T-helper 1 cell treated with Interleukin-12 subunit alpha and Interleukin-12 subunit beta and Interleukin-4 antibody, amounts not matched to agents 30 μg/mL and 1 μg/mL, for 36 hours (primary cell): Measurements from ENCODE around the gene CASK.
"Not testable (repeated sequence)": the region's sequence is repeated elsewhere in the genome, so short reads cannot be mapped to it uniquely, and the experiment has no call there.

ENCODE experiments used
- H3K27ac Mint-ChIP-seq: one replicate; pipeline ENCODE4 v1.8.0; 2021; ENCODE audit warnings: mild to moderate bottlenecking, mixed read lengths
- H3K27me3 Mint-ChIP-seq: one replicate; pipeline ENCODE4 v1.8.0; 2021; ENCODE audit warnings: low read depth, mixed read lengths
- H3K36me3 Mint-ChIP-seq: one replicate; pipeline ENCODE4 v1.8.0; 2021; ENCODE audit warnings: low read depth, mixed read lengths
- H3K4me1 Mint-ChIP-seq: one replicate; pipeline ENCODE4 v1.8.0; 2021; ENCODE audit warnings: low read depth, mixed read lengths
- H3K4me3 Mint-ChIP-seq: one replicate; pipeline ENCODE4 v1.8.0; 2021; ENCODE audit warnings: mild to moderate bottlenecking, moderate library complexity, mixed read lengths
- H3K9me3 Mint-ChIP-seq: one replicate; pipeline ENCODE4 v1.8.0; 2021; ENCODE audit warnings: mixed read lengths

CASK gene

DNA sequence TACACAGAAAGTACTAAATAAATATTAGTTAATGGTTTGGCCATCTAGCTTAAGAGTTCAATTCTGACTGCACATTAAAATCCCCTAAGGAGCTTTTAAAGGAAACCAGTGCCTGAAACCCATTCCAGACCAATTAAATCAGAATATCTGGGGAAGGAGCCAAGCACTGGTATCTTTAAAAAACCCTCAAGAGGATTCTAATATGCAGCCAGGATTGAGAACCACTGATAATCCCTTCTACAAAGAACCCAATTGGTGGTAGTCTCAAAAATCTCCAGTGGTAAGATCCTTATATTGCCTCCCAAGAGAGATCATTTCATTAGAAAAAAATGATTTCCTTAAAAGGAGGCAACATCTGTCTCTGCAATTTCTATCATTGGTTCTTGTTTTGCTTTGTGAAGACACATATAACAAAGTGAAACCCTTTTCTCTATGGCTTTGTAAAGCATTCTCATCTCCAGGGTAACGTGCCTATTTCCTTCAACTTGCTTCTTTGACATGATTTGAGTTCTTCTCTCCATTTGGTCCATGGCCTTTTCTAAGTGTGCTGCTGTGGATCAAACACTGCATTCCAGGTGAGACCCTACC lies 231.1 kb downstream of the CASK start:
- Mint-ChIP-seq H3K4me3 (peak overlapping the region; percentile 40), H3K36me3 (peaks cover 15% of the 10 kb centered on the region), H3K4me1 (peaks cover 38% of the 10 kb centered on the region), H3K27me3 (no peaks in the 10 kb centered on the region), H3K9me3 (peaks cover 6% of the 10 kb centered on the region), H3K27ac (peak overlapping the region; percentile 67)

DNA sequence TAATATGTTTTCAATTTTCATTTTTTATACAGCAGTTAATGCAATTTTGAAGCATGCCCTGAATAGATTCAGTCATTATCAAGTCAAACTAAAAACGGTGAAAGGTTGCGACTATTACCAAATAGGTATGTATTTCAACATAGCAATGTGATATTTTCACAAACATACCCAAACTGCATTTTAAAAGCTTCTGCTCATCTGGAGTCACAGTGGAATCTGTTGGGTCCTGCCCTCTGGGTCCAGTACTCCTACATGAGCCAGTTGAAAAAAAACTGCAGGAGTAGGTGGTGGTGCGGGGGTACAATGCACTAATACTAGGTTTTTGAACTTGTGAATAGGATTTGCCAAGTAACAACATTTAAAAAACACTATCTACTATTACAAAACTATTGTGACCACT lies 233.6 kb downstream of the CASK start:
- H3K36me3 Mint-ChIP-seq, result peaks cover 7% of the 10 kb centered on the region
- H3K27ac Mint-ChIP-seq, result no peak overlapping the region
- no peak overlapping the region for H3K4me3 Mint-ChIP-seq
- H3K9me3 Mint-ChIP-seq, result no peaks in the 10 kb centered on the region
- peaks cover 37% of the 10 kb centered on the region for H3K4me1 Mint-ChIP-seq
- no peaks in the 10 kb centered on the region for H3K27me3 Mint-ChIP-seq

DNA sequence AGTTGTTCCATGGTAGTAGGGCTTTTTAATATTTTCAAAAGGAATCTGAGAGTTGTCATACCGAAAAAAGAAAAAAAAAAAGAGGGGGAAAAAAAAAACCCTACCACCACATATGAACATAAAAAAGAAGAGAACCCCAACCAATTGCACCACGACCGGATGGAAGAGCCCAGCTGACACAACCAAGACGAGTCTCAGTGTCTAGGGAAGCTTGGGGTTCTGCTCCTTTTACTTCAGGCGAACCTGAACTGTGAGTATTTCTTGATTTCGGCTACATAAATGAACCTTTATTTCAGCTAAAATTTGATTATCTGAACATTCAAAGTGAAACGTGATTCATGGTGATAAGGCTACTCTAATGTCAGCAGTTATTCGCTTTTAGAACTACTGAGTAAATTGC lies 234.5 kb downstream of the CASK start, which contains the start of gene GPR34:
Gene GPR34, plus strand, starts transcription at position 139 of the 400 bp plus-strand sequence. CDS start 6,661 bp downstream, outside the sequence.
- H3K27me3 Mint-ChIP-seq, result no peaks in the 10 kb centered on the region
- peak within 1 kb of the TSS; percentile 51 for H3K4me3 Mint-ChIP-seq
- H3K27ac Mint-ChIP-seq, result no peak within 1 kb of the TSS
- H3K36me3 Mint-ChIP-seq, result peaks cover 7% of the 10 kb centered on the region
- peaks cover 31% of the 10 kb centered on the region for H3K4me1 Mint-ChIP-seq
- H3K9me3 Mint-ChIP-seq, result no peaks in the 10 kb centered on the region

DNA sequence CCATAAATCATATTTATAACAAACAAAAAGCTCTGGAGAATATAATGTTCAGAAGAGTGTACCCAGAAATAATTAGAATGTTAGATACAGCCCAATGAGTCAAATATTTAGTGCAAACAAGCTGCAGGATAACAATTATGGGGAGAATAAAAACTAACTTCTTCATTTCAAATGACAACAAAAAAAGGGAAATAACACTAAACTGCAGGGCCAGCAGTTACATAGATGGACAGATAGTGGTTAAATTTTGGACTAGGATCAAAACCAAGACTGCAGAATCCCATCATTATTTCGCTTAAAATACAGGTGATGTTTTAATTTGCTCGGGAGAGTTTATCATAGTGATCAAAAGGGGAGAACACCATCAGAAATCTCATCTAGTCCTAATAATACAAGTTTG lies 235.2 kb downstream of the CASK start:
- no peak overlapping the region for H3K4me3 Mint-ChIP-seq
- H3K27ac Mint-ChIP-seq, result no peak overlapping the region
- no peaks in the 10 kb centered on the region for H3K9me3 Mint-ChIP-seq
- peaks cover 4% of the 10 kb centered on the region for H3K36me3 Mint-ChIP-seq
- peaks cover 26% of the 10 kb centered on the region for H3K4me1 Mint-ChIP-seq
- no peaks in the 10 kb centered on the region for H3K27me3 Mint-ChIP-seq

DNA sequence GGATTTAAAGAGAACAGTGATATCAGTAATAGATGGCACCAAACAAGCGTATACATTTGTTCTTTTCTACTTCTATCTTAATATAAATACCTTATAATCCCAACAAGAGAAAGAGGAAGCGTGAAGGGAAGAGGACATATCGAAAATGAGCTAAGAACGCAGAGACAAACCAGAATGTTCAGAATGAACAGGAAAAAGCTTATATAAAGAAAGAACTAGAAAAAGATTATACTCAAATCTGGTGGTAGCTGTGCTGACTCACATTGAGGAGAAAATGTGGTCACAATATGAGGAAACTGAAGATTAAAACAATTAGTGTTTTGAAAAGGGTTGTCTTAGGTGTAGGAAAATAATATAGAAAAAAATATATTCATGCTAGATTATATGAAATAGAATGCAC lies 236.6 kb downstream of the CASK start:
- Mint-ChIP-seq H3K27me3 (no peaks in the 10 kb centered on the region), H3K36me3 (no peaks in the 10 kb centered on the region), H3K4me3 (no peak overlapping the region), H3K4me1 (peaks cover 16% of the 10 kb centered on the region), H3K9me3 (no peaks in the 10 kb centered on the region), H3K27ac (no peak overlapping the region)

DNA sequence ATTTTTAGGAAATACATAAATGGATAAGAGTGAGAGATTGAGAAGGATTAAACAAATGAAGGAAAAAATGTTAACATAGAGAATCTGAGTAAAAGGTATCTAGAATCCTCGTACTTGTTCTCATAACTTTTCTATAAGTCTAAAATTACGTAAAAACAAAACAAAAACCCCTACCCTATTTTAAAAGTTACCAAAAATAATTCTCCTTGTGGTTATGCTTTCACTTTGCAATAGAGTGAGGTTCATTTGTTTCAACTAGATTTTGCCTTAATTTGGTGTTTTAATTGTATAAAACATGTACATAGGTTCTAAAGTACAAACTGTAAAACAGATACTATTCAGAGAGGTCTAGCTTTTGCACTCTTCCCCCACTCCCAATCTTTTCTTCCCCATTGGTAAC lies 238.4 kb downstream of the CASK start:
- no peaks in the 10 kb centered on the region for H3K36me3 Mint-ChIP-seq
- no peak overlapping the region for H3K27ac Mint-ChIP-seq
- no peak overlapping the region for H3K4me3 Mint-ChIP-seq
- no peaks in the 10 kb centered on the region for H3K9me3 Mint-ChIP-seq
- H3K27me3 Mint-ChIP-seq, result no peaks in the 10 kb centered on the region
- peaks cover 16% of the 10 kb centered on the region for H3K4me1 Mint-ChIP-seq

DNA sequence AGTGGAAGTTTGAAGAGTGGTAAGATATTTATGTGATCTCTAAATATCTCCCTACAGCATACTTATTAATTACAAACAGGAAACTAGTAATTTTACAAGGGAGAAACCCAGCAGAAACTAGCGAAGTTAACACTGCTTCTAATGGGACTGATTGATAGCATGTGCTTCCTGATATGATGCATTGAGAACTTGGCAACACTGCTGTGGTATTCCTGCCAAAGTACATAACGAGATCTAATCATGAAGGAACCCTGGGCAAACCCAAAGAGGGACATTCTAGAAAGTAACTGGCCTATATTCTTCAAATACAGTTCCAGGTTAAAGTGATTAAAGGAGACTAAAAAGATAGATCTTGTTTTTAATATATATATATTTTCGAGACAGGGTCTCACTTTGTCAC lies 239.2 kb downstream of the CASK start:
- H3K36me3 Mint-ChIP-seq, result no peaks in the 10 kb centered on the region
- peaks cover 16% of the 10 kb centered on the region for H3K4me1 Mint-ChIP-seq
- H3K4me3 Mint-ChIP-seq, result no peak overlapping the region
- H3K9me3 Mint-ChIP-seq, result no peaks in the 10 kb centered on the region
- no peak overlapping the region for H3K27ac Mint-ChIP-seq
- H3K27me3 Mint-ChIP-seq, result no peaks in the 10 kb centered on the region

DNA sequence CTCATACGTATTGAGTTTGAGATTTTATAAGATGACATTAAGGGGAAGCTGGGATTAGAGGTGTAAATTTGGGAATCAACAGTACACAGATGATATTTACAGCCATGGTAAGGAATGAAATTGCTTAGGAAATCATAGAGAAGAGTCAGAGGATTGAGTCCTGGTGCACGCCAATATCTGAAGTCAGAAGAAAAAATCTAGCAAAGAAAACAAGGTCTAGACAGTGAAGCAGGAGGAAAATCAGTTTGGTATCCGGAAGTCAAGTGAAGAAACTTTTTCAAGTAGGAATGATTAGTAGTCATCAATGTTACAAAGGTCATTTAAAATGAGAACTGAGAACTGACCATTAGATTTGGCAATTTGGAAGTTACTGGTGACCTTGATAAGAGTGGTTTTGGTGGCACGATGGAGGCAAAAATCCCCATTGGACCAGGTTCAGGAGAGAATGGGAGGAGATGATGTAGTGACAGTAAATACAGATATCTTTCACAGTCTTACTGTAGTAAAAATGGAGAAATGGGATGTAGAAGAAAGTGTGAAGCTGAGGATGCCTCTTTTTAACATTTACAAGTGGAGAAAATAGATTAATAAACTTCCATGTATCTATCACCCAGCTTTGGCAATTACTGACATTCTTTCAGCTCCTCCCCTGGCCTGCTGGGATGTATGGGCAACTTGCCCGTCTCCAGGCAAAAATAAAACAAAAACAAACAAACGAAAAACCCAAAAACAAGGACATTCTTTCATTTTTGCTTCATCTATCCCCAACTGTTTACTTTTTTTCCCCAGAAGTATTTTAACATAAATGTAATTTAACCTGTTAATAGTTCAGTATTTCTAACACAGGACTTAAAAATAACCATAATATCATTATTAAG lies 245.9 kb downstream of the CASK start:
- peaks cover 12% of the 10 kb centered on the region for H3K36me3 Mint-ChIP-seq
- no peaks in the 10 kb centered on the region for H3K27me3 Mint-ChIP-seq
- no peak overlapping the region for H3K4me3 Mint-ChIP-seq
- no peaks in the 10 kb centered on the region for H3K9me3 Mint-ChIP-seq
- peaks cover 21% of the 10 kb centered on the region for H3K4me1 Mint-ChIP-seq
- H3K27ac Mint-ChIP-seq, result no peak overlapping the region

DNA sequence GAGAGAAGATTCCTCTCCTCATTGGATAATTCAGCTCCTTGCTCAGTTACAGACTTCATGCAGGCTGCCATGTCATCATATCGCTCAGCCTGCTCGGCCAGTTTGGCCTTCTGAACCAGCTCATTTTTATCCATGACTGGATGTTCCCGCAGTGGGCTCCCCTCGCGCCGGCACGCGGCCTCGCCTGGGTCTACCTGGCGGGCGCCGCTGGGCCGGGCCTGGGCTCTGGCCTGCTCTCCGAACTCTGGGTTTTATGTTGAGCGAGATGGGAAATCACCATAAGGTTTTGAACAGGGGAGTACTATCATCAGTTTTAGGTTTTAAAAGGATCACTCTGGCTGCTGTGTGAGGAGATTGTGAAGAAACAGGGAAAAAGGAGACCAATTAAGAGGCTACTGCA lies 247.0 kb downstream of the CASK start:
- H3K27me3 Mint-ChIP-seq, H3K9me3 Mint-ChIP-seq, H3K4me3 Mint-ChIP-seq, H3K27ac Mint-ChIP-seq: not testable (repeated sequence)
- peaks cover 15% of the 10 kb centered on the region for H3K36me3 Mint-ChIP-seq
- peaks cover 26% of the 10 kb centered on the region for H3K4me1 Mint-ChIP-seq

DNA sequence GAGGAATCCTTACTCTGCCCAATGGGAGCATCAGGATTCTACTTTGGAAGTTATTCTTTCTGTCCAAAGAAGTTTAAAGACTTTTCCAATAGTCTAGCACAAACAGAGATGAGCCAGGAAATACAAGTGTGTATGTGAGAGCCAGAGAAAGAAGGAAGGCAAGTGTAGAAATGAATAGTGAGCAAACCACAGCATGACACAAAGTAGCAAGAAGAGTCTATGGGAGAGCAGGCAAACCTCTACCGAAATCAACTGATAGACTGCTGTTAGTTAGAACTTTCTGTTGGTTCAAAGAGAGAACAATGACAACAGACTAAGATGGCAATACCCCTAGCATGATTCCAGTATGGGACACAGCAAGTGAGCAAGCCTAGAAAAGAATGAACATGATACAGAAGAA lies 250.7 kb downstream of the CASK start:
- Mint-ChIP-seq H3K4me3 (peak overlapping the region; percentile 25), H3K27me3 (no peaks in the 10 kb centered on the region), H3K36me3 (peaks cover 22% of the 10 kb centered on the region), H3K9me3 (no peaks in the 10 kb centered on the region), H3K4me1 (peaks cover 33% of the 10 kb centered on the region), H3K27ac (peak overlapping the region; percentile 17)

DNA sequence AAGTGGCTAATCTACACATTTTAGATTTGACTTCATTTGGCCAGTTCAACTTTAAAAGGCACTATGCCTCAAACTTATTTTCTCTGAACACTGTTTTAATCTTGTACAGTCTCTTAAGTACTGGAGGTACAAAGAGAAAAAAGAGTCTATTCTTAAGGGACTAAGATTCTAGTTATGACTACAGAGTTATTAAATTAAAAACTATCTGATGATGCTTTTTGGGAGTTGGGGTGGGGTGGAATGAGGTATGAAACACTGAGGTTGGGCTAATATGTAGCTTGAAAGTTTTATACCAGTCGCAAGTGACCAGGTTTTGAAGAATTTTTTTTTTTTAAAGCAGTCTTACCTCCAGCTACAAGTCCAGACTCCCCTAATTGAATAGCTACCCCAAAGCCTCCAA lies 252.3 kb downstream of the CASK start:
- Mint-ChIP-seq H3K4me1 (peaks cover 38% of the 10 kb centered on the region), H3K36me3 (peaks cover 16% of the 10 kb centered on the region), H3K4me3 (no peak overlapping the region), H3K27me3 (no peaks in the 10 kb centered on the region), H3K27ac (no peak overlapping the region), H3K9me3 (no peaks in the 10 kb centered on the region)

DNA sequence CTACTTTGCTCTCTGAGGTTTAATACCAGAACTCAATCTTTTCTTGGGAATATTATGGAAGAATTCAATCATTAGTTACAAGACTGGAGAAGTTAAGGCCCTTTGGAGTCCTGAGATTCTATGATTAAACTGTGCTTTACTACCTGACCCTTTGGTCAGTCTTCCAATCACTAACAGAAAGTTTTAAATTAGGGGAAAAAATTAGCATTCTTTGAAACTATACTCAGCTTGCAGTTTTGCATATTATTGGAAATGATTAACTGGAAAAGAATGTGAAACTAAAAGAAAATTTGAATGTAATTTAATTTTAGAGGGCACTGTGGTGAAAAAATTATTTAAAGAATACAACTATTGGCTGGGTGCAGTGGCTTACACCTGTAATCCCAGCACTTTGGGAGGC lies 253.2 kb downstream of the CASK start:
- Mint-ChIP-seq H3K27me3 (no peaks in the 10 kb centered on the region), H3K36me3 (peaks cover 17% of the 10 kb centered on the region), H3K9me3 (no peaks in the 10 kb centered on the region), H3K4me3 (no peak overlapping the region), H3K4me1 (peaks cover 40% of the 10 kb centered on the region), H3K27ac (no peak overlapping the region)

DNA sequence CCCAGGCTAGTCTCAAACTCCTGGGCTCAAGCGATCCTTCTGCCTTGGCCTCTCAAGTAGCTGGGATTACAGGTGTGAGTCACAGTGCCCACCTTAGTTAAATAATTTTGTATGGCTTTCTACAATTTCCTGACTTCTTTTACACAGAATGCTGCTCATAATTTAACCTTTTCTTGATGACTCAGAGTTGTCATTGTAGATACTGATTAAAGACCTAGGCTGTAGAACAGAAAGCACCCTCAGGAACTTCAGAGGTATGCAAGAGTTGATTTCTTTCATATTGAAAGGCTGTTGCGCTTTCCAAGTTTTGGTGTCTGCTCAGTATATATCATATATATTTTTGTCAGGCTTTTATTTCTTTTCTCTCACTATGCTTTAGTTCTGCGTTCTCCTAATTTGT lies 255.7 kb downstream of the CASK start:
- peaks cover 40% of the 10 kb centered on the region for H3K4me1 Mint-ChIP-seq
- no peak overlapping the region for H3K27ac Mint-ChIP-seq
- no peaks in the 10 kb centered on the region for H3K27me3 Mint-ChIP-seq
- no peak overlapping the region for H3K4me3 Mint-ChIP-seq
- no peaks in the 10 kb centered on the region for H3K9me3 Mint-ChIP-seq
- H3K36me3 Mint-ChIP-seq, result peaks cover 14% of the 10 kb centered on the region

DNA sequence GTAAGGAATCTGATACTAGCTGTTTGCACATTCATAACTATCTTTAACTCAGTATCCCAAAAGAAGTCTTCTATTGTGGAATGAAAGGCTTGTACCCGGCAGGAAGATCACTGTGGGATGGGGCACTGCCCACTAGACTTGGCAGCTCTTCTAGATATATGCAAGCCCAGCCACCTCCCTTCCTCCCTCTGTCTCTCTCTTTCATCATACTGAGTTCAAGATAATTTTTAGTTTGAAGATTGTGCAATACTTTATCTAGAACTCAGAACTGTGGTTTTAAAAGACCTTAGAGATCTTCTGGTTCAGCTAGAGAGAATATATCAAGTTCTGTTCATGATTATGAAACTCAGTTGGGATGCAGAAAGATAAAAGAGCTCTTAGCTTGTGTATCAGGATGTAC lies 257.1 kb downstream of the CASK start:
- Mint-ChIP-seq H3K27me3 (no peaks in the 10 kb centered on the region), H3K36me3 (peaks cover 13% of the 10 kb centered on the region), H3K4me3 (no peak overlapping the region), H3K9me3 (no peaks in the 10 kb centered on the region), H3K27ac (peak overlapping the region; percentile 57), H3K4me1 (peaks cover 35% of the 10 kb centered on the region)

DNA sequence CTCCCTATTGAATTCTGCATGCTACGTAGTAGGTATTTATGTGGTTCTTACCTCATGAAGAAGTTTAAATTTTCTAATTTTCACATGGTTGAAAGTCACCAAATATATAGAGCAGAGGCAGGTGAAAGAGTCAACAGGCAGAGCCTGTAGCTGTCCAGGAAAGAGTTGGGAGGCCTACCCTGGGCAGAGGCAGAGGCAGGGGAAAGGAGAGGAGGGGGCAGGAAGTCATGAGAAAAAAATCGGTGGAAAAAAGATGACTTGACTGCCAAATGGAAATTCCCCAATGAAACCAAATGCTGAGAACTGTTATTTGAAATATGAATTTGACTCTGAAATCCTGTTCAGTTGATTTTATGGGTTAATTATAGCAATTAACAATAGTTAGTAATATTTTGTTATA lies 257.7 kb downstream of the CASK start:
- Mint-ChIP-seq H3K27ac (peak overlapping the region; percentile 57), H3K4me3 (peak overlapping the region; percentile 16)

More for the DNA sequence above, 257.7 kb downstream of the CASK start:
- no peaks in the 10 kb centered on the region for H3K27me3 Mint-ChIP-seq
- no peaks in the 10 kb centered on the region for H3K9me3 Mint-ChIP-seq
- peaks cover 12% of the 10 kb centered on the region for H3K36me3 Mint-ChIP-seq
- peaks cover 35% of the 10 kb centered on the region for H3K4me1 Mint-ChIP-seq
